ENCODE data around the gene FKBP15. TPM values are rescaled to one million over a fixed set of nuclear protein-coding genes. Genes with fewer than 3 reads are reported as not detected.
A peak's percentile ranks its signal among the peaks of the same experiment; 100 is the strongest.

FKBP15 gene
- total and polyA plus RNA-seq, 2 of the 13 experiments (the other 11 are each of a cell fraction or from before 2014, with no cell fraction given), result 12.3 to 18.6 TPM

- peak; percentile 65; the same call in 1 of the 2 replicates for TF ChIP-seq FOXJ3 (CRISPR knock-in tag; IDR thresholded peaks at IDR 0.05; ENCODE audit: borderline replicate concordance)
- TF ChIP-seq HMGXB4 (CRISPR knock-in tag; IDR thresholded peaks at IDR 0.05; ENCODE audit: borderline replicate concordance in 1 of 2, low read depth in 1 of 2), result peak; percentile 7 to 35; a peak in 1 of 4 replicates
- no peak for TF ChIP-seq PBX3 (CRISPR knock-in tag; IDR thresholded peaks at IDR 0.05; ENCODE audit: borderline replicate concordance)
- peak; percentile 80 for TF ChIP-seq KAT8 (CRISPR knock-in tag; IDR thresholded peaks at IDR 0.05)
- TF ChIP-seq TFE3 (CRISPR knock-in tag; IDR thresholded peaks at IDR 0.05), result peak; percentile 95
- TF ChIP-seq ZNF703 (CRISPR knock-in tag; IDR thresholded peaks at IDR 0.05; ENCODE audit: borderline replicate concordance), result no peak
- TF ChIP-seq ZNF513 (CRISPR knock-in tag; conservative IDR thresholded peaks at IDR 0.05), result no peak
- no peak; the same call in 1 of the 2 replicates for TF ChIP-seq HNF1A (IDR thresholded peaks at IDR 0.05; ENCODE audit: low read depth)
- 0 out of 2 replicates have a peak, but pooled peaks have one; percentile 25 for TF ChIP-seq HNF1A (CRISPR knock-in tag; IDR thresholded peaks at IDR 0.05; ENCODE audit: borderline replicate concordance)
- no peak for TF ChIP-seq MXD3 (CRISPR knock-in tag; IDR thresholded peaks at IDR 0.05)
- TF ChIP-seq HDAC2 (CRISPR knock-in tag; IDR thresholded peaks at IDR 0.05), result peak; percentile 63
- TF ChIP-seq ZNF605 (CRISPR knock-in tag; IDR thresholded peaks at IDR 0.05), result no peak
- peak; percentile 60; the same call in 1 of the 2 replicates for TF ChIP-seq NCOR1 (IDR thresholded peaks at IDR 0.05; ENCODE audit: borderline replicate concordance, low read length)
- TF ChIP-seq NFYC (CRISPR knock-in tag; IDR thresholded peaks at IDR 0.05), result no peak; the same call in 1 of the 2 replicates
- peak; percentile 87 for TF ChIP-seq GATAD2A (CRISPR knock-in tag; IDR thresholded peaks at IDR 0.05)
- no peak; the same call in 1 of the 2 replicates for TF ChIP-seq GABPB1 (CRISPR knock-in tag; IDR thresholded peaks at IDR 0.05)
Measured at GRCh38 chr9:113228130-113228665, 7.1 kb upstream of the FKBP15 start (continued).

Data from HepG2 (cell line).